TTC549 (cell line): ENCODE results near the gene NYNRIN.
"Not testable (repeated sequence)": the region's sequence is repeated elsewhere in the genome, so short reads cannot be mapped to it uniquely, and the experiment has no call there.

Source experiments
- FAIRE-seq: peaks from 2 replicates; lab custom pipeline; 2012; peaks lifted over from hg19 to GRCh38; lab: Jason Lieb, UNC

NYNRIN gene

GRCh38 chr14:24369907-24370687 is 28.7 kb upstream of the NYNRIN start:
- FAIRE-seq = no peak

DNA sequence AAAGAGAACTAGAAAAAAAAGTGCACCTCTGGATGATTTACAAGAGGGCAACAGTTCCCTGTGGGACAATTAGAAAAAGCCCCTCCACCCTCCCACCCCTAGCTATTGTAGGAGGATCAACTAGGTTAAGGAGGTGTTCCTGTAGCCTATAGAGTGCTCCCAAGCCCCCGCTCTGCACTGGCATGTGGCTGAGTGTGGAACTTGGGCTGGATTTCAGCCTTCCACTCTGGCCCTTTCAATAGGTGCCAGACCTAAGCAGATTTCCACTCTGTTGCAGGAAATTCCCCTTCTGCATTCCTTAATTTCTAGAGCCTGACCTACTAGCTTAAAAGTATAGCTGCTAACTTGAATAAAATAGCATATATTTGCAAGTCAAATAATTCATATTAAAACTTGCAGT is 28.1 kb upstream of the NYNRIN start:
- no peak for FAIRE-seq

- not testable (repeated sequence) for FAIRE-seq
Observed at GRCh38 chr14:24371605-24372004, 27.2 kb upstream of the NYNRIN start.

DNA sequence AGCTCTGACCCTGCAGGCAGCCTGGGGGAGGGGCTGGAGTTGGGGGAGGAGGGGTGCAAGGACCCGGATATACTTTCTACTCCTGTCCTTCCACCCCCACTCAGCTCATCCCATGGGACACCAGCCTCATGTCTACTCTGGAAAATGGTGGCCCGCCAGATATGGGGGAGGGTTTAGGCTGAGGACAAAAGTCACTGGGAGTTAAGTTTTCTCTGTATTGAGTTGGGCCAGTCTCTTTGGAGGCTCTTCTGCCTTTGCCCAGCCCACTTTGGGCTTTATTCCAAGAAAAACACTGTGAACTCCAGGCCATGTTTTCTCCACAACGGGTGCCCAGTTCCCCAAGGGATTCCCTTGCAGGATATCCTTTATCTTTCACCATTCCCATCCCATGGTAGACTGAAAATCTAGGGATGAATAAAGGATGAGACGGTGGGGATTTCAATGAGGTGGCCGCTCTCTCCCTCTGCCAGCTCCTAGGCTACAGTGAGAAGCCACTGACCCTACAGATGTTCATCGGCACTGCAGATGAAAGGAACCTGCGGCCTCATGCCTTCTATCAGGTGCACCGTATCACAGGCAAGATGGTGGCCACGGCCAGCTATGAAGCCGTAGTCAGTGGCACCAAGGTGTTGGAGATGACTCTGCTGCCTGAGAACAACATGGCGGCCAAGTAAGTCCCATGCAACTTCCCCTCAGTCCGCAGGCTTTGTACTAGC is 25.9 kb upstream of the NYNRIN start:
- FAIRE-seq = no peak

GRCh38 chr14:24376448-24377070 is 22.2 kb upstream of the NYNRIN start:
- no peak for FAIRE-seq

- no peak for FAIRE-seq
Observed at GRCh38 chr14:24377126-24377525, 21.7 kb upstream of the NYNRIN start.

DNA sequence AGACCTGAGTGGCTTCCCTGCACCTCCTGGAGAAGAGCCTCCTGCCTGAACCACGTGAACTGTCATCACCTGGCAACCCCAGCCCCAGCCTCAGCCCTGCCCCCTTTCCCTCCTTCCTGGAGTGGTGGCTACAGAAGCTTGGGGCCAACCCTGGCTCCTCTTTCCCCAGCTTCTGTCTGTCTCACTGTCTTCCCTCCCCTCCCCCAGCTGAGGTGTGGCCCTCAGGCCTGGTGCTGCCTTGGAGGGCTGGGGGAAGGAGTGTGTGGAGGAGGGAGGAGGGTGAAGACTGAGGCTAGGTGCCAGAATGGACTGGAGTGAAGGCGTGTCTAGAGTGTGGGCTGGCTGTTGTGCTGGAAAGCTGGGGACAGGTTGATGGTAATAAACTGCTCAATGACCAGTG is 21.1 kb upstream of the NYNRIN start:
- FAIRE-seq = no peak

GRCh38 chr14:24378327-24378726 is 20.5 kb upstream of the NYNRIN start:
- no peak for FAIRE-seq

GRCh38 chr14:24378981-24379906 is 19.6 kb upstream of the NYNRIN start:
- FAIRE-seq = no peak

DNA sequence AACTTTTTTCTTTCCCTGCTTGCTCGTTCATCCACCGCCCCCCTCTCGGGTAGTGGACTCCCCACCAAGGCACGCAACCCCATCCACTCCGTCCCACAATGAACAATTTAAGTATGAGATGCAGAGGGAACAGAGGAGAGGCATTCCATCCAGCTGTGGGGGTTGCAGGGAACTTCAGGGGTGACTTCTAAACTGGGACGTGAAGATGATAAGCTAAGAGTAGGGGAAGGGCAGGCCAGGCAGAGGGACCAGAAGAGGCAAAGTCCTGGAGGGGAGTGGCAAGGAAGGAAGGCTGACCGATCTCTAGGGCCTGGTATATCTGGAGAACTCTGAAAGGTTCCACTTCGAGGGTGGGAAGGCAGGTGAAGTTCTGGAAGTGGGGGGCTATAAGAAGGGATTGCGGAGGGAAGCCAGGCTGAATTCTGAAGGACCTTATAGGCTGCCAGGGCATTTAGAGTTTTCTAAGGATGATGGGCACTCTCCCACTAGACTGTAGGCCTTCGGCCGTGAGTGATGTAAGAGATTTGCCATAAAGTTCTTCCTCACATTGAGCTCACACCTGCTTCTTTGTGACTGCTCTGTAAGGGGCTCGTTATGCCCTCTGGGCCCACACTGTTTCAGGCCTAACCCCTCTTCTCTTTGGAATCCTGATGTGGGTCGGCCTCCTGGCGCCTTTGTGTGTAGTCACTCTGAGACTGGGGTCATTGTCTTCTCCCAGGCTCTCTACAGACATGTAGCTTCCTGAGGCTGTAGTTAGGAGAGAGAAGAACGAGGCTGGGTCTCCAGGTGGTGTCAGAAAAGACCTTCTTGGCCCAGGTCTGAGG is 18.7 kb upstream of the NYNRIN start:
- FAIRE-seq = no peak

GRCh38 chr14:24381363-24382063 is 17.3 kb upstream of the NYNRIN start:
- no peak for FAIRE-seq

GRCh38 chr14:24382064-24382371 is 16.8 kb upstream of the NYNRIN start:
- FAIRE-seq = no peak

DNA sequence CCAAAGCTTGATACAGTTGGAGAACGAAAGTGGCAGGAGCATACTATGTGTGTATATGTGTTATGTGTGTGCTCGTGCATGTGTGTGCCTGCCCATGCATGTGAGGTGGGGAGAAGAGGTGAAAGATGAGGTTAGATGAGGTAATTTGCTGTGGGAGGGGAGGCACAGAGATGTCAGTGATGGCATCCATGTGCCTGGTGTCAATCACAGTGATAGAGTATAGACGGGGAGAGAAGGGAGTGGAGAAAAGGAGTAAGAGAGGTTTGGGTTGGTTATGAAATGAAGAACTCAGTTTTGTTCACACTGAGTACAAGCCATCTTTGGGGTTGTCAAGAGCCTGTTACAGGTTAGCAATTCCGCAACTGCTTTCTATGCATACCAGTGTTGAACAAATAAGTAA is 14.6 kb upstream of the NYNRIN start:
- FAIRE-seq = no peak

DNA sequence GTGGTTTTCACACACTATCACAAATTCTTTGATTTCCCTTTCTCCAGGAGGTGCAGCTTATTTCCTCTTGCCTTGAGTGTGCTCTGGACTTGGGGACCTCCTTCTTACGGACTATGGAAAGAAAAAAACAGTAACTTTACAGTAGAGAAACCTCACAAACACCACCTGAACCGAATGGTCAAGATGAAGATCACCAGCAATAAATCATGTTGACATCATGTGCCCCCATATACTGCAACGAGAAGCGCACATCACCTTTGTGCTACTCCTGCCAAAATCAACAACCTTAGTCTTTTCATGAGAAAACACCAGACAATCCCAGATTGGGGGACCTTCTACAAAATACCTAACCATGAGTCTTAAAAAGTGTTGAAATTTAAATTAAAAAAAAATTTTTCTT is 13.3 kb upstream of the NYNRIN start:
- no peak for FAIRE-seq

DNA sequence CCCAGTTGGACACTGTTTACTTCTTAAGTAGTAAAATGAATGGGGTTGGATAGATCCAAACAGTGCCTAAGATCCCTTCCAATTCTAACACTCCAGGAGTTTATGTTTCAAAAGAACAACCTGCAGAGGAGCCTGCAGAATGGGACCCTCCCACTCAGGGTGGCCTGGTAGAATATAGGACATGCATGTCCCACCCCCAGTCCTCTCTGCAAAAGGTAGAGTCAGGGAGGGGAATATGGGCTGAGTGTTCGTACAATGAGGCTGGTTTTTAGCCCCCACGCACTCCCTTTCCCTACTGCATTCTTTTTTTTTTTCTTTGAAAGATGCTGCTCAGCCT is 11.8 kb upstream of the NYNRIN start:
- FAIRE-seq = no peak

DNA sequence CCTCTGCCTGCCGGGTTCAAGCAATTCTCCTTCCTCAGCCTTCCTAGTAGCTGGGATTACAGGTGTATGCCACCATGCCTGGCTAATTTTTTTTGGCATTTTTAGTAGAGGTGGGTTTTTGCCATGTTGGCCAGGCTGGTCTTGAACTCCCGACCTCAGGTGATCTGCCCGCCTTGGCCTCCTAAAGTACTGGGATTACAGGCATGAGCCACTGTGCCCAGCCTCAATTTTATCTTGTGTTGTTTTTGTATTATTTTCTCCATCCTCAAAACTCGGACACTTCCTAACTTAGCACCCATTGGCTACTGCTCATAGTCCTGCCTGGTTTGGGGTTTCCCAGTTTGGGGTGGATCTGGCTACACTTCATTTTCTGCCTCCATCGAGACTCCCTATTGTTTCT is 11.2 kb upstream of the NYNRIN start:
- not testable (repeated sequence) for FAIRE-seq

- no peak for FAIRE-seq
Observed at GRCh38 chr14:24388474-24389179, 10.2 kb upstream of the NYNRIN start.

GRCh38 chr14:24389226-24389848 is 9.5 kb upstream of the NYNRIN start:
- no peak for FAIRE-seq

GRCh38 chr14:24390701-24391468 is 7.9 kb upstream of the NYNRIN start:
- no peak for FAIRE-seq
